ENCODE results near the gene OTC.

The OTC gene

GRCh38 chrX:38352362-38352761 lies at the start of gene OTC:
Gene OTC, plus strand, starts transcription at chrX:38352604. Its CDS starts 93 bp downstream, at chrX:38352697.
- DNase-seq: no peak

- DNase-seq: no peak
These were observed 48.4 kb upstream of the OTC start for GRCh38 chrX:38304010-38304409.

GRCh38 chrX:38305971-38306370 lies 46.4 kb upstream of the OTC start:
- no peak for DNase-seq

- DNase-seq: no peak
These were observed 40.7 kb upstream of the OTC start for GRCh38 chrX:38311743-38312142.

GRCh38 chrX:38312436-38312835 lies 40.0 kb upstream of the OTC start:
- DNase-seq: no peak

GRCh38 chrX:38313190-38313589 lies 39.2 kb upstream of the OTC start:
- no peak for DNase-seq

- no peak for DNase-seq
These were observed 37.2 kb upstream of the OTC start for GRCh38 chrX:38315186-38315585.

- DNase-seq: no peak
These were observed 34.2 kb upstream of the OTC start for GRCh38 chrX:38318196-38318595.

GRCh38 chrX:38318606-38319005 lies 33.8 kb upstream of the OTC start:
- DNase-seq: no peak

GRCh38 chrX:38320819-38321218 lies 31.6 kb upstream of the OTC start:
- no peak for DNase-seq

GRCh38 chrX:38326086-38326485 lies 26.3 kb upstream of the OTC start:
- DNase-seq: no peak

- DNase-seq: peak; percentile 88
These were observed 25.2 kb upstream of the OTC start, which contains the start of gene RPGR for GRCh38 chrX:38327007-38327774. Gene RPGR, minus strand, starts transcription at chrX:38327509. Its CDS starts 142 bp downstream, at chrX:38327367.

- no peak for DNase-seq
These were observed 24.7 kb upstream of the OTC start for GRCh38 chrX:38327775-38328081.

GRCh38 chrX:38332505-38332904 lies 19.9 kb upstream of the OTC start:
- no peak for DNase-seq

GRCh38 chrX:38335382-38335781 lies 17.0 kb upstream of the OTC start:
- DNase-seq: no peak

GRCh38 chrX:38336538-38337240 lies 15.7 kb upstream of the OTC start:
- no peak for DNase-seq

- no peak for DNase-seq
These were observed 11.0 kb upstream of the OTC start for GRCh38 chrX:38341442-38341841.

- no peak for DNase-seq
These were observed 9.3 kb upstream of the OTC start for GRCh38 chrX:38342853-38343778.

- DNase-seq: no peak
These were observed 6.3 kb upstream of the OTC start for GRCh38 chrX:38346150-38346549.

GRCh38 chrX:38347136-38347535 lies 5.3 kb upstream of the OTC start:
- DNase-seq: no peak

GRCh38 chrX:38351346-38351745 lies 1.1 kb upstream of the OTC start:
- no peak for DNase-seq

- DNase-seq: no peak
These were observed 4.0 kb downstream of the OTC start for GRCh38 chrX:38356401-38356800.
